ENCODE results near the gene UBE2D1. TPM values are rescaled to one million over a fixed set of nuclear protein-coding genes. Genes with fewer than 3 reads are reported as not detected.

Gene UBE2D1
- total and polyA plus RNA-seq, 2 of the 8 experiments (the other 6 are each of a cell fraction or from before 2014, with no cell fraction given) = 21.2 to 33.5 TPM

DNA sequence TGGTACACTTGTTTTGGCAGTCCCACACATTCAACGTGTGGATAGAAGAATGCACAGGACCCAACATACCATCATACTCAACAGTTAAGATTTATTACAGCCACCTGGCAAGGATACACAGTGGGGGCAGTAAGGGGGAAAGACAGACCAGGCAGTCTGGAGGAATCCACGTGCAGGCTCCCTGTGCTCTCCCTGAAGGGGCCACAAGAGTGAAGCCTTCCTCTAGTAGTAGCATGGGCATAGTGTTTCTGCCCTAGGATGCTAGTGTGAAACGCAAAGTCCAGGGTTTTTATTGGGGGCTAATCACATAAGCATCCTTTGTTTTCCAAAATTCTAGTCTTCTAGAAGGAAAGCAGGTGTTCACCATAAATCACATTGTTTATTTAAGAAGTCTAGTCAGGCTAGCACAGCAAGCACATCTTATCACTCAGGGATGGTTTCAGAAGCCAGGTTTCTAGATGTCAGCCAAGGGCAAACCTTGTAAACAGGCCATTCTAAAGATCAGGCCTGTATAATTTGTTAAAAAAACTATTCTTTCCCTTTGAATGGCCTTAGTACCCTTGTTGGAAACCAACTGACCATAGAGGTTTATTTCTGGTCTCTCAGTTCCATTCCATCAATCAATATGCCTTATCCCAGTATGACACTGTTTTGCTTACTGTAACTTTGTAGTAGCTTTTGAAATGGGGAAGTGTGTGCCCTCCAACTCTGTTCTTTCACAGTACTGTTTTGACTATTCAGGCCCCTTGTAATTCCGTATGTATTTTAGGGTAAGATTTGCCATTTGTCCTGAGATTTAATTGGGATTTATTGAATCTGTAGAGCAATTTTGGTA, 38.0 kb downstream of the UBE2D1 start (continued):
- TF ChIP-seq KDM4A (IDR thresholded peaks at IDR 0.05; ENCODE audit: low read depth, low read length, severe bottlenecking) = no peak
- no peak for TF ChIP-seq TAF1 (IDR thresholded peaks at IDR 0.05; ENCODE audit: low read depth, low read length)
- no peak for TF ChIP-seq SIRT6 (IDR thresholded peaks at IDR 0.05; ENCODE audit: low read length)
- TF ChIP-seq CHD1 (IDR thresholded peaks at IDR 0.05; ENCODE audit: low read depth, low read length) = no peak
- no peak for TF ChIP-seq HDAC2 (IDR thresholded peaks at IDR 0.05; ENCODE audit: borderline replicate concordance in 1 of 2, low read depth in 2 of 2, low read length in 2 of 2)

Measured in H1 (cell line).